Skeletal muscle satellite cell (primary cell): Measurements from ENCODE around the gene TMEM86A. TPM values are rescaled to one million over a fixed set of nuclear protein-coding genes. Genes with fewer than 3 reads are reported as not detected.
"Not testable (repeated sequence)": the region's sequence is repeated elsewhere in the genome, so short reads cannot be mapped to it uniquely, and the experiment has no call there.

Experiments
- H3K27me3 ChIP-seq: 2 replicates; pipeline ENCODE4 v1.7.0; 2013; ENCODE audit warnings: low read length; ENCODE audit not compliant: control insufficient read depth, insufficient read depth
- H3K36me3 ChIP-seq: 2 replicates; pipeline ENCODE4 v1.7.0; 2013; ENCODE audit warnings: mild to moderate bottlenecking, control low read depth, low read length; ENCODE audit not compliant: insufficient read depth
- H3K4me1 ChIP-seq: 2 replicates; pipeline ENCODE4 v1.7.0; 2013; ENCODE audit warnings: low read length; ENCODE audit not compliant: control insufficient read depth, insufficient read depth
- H3K4me2 ChIP-seq: 2 replicates; pipeline ENCODE4 v1.7.0; 2013; ENCODE audit warnings: mild to moderate bottlenecking, low read length
- H3K4me3 ChIP-seq: 2 replicates; pipeline ENCODE4 v1.7.0; 2013; ENCODE audit warnings: low read length
- H3K9ac ChIP-seq: 2 replicates; pipeline ENCODE4 v1.7.0; 2013; ENCODE audit warnings: mild to moderate bottlenecking, low read depth, low read length, moderate library complexity
- H3K9me3 ChIP-seq: replicated peaks from 2 replicates; pipeline ENCODE4 v1.7.0; 2013; ENCODE audit warnings: mild to moderate bottlenecking, control low read depth, low read length
- total RNA-seq: library from RNA; depleted of rRNA; stranded (reverse); fragments of >200 nt; gene quantifications from 2 replicates; pipeline ENCODE4 v1.2.3, GENCODE V29; 2012; rRNA removed

Gene TMEM86A
- total RNA-seq = 0.25 and 0.44 TPM in 2 replicates

DNA sequence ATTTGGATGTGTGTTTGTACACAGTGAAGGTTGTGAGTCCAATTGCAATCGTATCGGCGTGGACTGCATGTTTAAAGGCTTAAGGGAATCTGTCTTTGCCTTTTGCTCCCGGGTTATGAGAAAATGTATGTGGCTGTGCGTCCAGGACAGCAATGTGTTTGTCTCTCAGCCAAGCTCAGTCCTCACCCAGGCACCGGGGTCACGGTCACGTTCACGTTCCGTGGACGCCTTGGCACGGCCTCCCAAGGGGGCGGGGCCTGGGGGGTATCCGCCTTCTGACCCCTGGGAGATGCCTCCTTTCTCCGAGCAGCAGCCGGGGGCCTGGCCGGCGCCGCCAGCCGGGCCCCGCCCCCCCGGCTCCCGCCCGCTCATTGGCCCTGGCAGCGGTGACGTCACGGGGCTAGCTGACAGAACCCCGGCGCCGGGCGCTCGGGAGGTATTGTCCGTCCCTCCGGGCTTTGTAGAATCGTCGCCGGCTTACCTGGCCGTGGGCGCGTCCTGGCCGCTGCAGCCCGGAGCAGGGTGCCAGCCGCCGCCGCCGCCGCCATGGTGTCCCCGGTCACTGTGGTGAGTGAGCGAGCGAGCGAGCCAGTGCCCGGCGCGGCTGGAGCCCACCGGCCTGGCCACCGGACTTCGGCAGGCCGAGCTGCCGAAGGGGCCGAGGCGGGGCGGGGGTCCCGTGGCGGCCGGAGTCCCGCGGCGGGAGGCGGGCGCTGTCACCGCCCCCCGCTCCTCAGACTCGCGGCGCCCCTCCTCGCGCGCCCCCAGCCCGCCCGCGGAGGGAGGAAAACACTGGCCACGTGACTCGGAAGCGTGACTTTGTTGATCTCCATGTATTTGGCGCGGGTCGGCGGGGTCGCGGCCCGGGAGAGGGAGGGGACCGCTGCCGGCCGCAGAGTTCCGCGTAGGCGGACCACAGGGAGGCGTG is at the start of gene TMEM86A:
TMEM86A (plus strand) TSS at position 439 of the 928 bp plus-strand sequence; CDS start at position 547, 108 bp downstream.
- Histone ChIP-seq H3K4me2 (peak within 1 kb of the TSS; percentile 92), H3K4me3 (peak within 1 kb of the TSS; percentile 73), H3K27me3 (peaks cover 31% of the 10 kb centered on the region), H3K9ac (peak within 1 kb of the TSS; percentile 39), H3K36me3 (no peaks in the 10 kb centered on the region), H3K9me3 (no peaks in the 10 kb centered on the region), H3K4me1 (peaks cover 10% of the 10 kb centered on the region)

GRCh38 chr11:18650353-18650752 is 48.2 kb upstream of the TMEM86A start:
- H3K36me3 ChIP-seq = no peaks in the 10 kb centered on the region
- H3K4me1 ChIP-seq = no peaks in the 10 kb centered on the region
- H3K9me3 ChIP-seq = no peaks in the 10 kb centered on the region
- H3K4me3 ChIP-seq = no peak overlapping the region
- no peak overlapping the region for H3K9ac ChIP-seq
- no peak overlapping the region for H3K4me2 ChIP-seq
- no peaks in the 10 kb centered on the region for H3K27me3 ChIP-seq

DNA sequence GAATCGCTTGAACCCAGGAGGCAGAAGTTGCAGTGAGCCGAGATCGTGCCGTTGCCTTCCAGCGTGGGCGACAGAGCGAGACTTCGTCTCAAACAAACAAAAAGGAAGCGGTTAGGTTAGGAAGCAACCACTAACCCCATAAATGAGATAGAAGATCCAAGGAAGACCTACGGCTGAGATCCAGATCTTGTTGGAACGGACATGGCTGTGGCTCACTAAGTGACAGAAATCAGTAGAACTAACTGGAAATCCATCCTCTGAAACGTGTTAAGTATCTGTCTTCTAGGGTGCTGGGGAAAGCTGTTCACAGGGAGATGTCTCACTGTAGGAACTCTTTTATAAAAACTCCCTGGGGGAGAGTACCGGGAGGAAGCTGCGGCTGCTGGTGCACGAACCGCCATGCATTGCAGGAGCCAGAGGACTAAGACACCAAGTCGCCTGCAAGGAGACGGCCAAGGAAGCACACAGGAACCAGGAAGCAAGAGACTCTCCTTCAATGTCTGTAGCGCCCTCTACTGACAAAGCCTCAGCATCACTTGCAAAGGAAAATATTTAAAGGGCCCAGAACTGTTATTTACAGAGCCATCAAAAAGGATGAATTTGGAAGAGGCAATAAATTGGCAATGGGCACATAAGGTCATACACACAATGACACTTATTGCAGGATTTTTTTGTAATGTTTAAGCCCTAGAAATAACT is 47.6 kb upstream of the TMEM86A start:
- H3K27me3 ChIP-seq = no peaks in the 10 kb centered on the region
- no peak overlapping the region for H3K9ac ChIP-seq
- H3K36me3 ChIP-seq = no peaks in the 10 kb centered on the region
- H3K9me3 ChIP-seq = no peaks in the 10 kb centered on the region
- no peak overlapping the region for H3K4me3 ChIP-seq
- no peak overlapping the region for H3K4me2 ChIP-seq
- H3K4me1 ChIP-seq = no peaks in the 10 kb centered on the region

DNA sequence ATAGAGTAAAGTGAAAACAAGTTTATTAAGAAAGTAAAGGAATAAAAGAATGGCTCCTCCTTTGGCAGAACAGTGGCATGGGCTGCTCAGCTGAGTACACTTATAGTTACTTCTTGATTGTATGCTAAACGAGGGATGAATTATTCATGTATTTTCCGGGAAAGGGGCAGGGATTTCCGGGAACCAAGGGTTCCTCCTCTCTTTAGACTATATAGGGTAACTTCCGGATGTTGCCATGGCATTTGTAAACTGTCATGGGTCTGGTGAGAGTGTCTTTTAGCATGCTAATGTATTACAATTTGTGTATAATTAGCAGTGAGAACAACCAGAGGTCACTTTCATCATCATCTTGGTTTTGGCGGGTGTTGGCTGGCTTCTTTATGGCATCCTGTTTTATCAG is 40.9 kb upstream of the TMEM86A start:
- Histone ChIP-seq H3K9me3 (no peaks in the 10 kb centered on the region), H3K9ac (no peak overlapping the region), H3K4me1 (no peaks in the 10 kb centered on the region), H3K36me3 (no peaks in the 10 kb centered on the region), H3K4me3 (no peak overlapping the region), H3K27me3 (peaks cover 3% of the 10 kb centered on the region), H3K4me2 (no peak overlapping the region)

GRCh38 chr11:18665353-18665872 is 33.2 kb upstream of the TMEM86A start:
- not testable (repeated sequence) for H3K4me2 ChIP-seq, H3K9me3 ChIP-seq, H3K4me3 ChIP-seq, H3K36me3 ChIP-seq, H3K4me1 ChIP-seq, H3K9ac ChIP-seq
- peaks cover 16% of the 10 kb centered on the region for H3K27me3 ChIP-seq

- Histone ChIP-seq H3K9ac (no peak overlapping the region), H3K9me3 (no peaks in the 10 kb centered on the region), H3K4me1 (peaks cover 5% of the 10 kb centered on the region), H3K36me3 (no peaks in the 10 kb centered on the region), H3K4me2 (no peak overlapping the region), H3K27me3 (peaks cover 17% of the 10 kb centered on the region), H3K4me3 (no peak overlapping the region)
Measured at GRCh38 chr11:18668131-18668530, 30.4 kb upstream of the TMEM86A start.

DNA sequence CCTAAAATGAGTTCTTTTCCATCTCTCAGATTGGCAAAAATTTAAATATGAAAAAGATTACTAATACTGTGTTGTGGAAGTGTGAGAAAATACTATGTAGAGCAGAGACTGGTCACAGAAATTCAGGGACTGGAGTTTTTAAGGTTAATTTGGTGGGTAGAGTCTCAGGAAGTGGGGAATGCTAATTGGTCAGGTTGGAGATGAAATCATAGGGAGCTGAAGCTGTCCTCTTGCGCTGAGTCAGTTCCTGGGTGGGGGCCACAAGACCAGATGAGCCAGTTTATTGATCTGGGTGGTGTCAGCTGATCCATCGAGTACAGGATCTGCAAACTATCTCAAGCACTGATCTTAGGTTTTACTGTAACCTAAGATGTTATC is 29.4 kb upstream of the TMEM86A start:
- Histone ChIP-seq H3K9ac (no peak overlapping the region), H3K9me3 (no peaks in the 10 kb centered on the region), H3K27me3 (peaks cover 17% of the 10 kb centered on the region), H3K36me3 (no peaks in the 10 kb centered on the region), H3K4me3 (no peak overlapping the region), H3K4me2 (no peak overlapping the region), H3K4me1 (peaks cover 5% of the 10 kb centered on the region)

GRCh38 chr11:18669711-18670110 is 28.9 kb upstream of the TMEM86A start:
- Histone ChIP-seq H3K36me3 (no peaks in the 10 kb centered on the region), H3K9me3 (no peaks in the 10 kb centered on the region), H3K4me1 (peaks cover 5% of the 10 kb centered on the region), H3K4me2 (no peak overlapping the region), H3K9ac (no peak overlapping the region), H3K4me3 (no peak overlapping the region), H3K27me3 (peaks cover 17% of the 10 kb centered on the region)

DNA sequence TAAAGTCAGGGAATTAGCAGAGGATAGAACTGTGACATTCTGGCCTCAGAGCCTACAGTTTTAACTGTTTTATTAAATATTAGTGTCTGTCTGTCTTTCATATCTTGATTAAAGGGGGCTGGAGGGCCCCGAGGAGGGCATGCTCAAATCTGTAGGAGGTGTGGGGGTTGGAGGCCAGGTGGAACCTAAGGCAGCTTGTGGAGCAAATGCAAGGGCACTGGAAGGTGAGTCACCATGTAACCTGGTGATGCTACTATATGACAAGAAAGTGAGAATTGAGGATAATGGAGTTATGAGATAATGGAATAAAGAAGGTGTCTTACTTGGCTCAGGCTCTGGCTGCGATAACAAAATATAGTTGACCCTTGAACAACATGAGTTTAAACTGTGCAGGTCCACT is 27.3 kb upstream of the TMEM86A start:
- Histone ChIP-seq H3K27me3 (peaks cover 4% of the 10 kb centered on the region), H3K9me3 (no peaks in the 10 kb centered on the region), H3K36me3 (no peaks in the 10 kb centered on the region), H3K4me1 (peaks cover 5% of the 10 kb centered on the region), H3K4me2 (no peak overlapping the region), H3K9ac (no peak overlapping the region), H3K4me3 (no peak overlapping the region)

DNA sequence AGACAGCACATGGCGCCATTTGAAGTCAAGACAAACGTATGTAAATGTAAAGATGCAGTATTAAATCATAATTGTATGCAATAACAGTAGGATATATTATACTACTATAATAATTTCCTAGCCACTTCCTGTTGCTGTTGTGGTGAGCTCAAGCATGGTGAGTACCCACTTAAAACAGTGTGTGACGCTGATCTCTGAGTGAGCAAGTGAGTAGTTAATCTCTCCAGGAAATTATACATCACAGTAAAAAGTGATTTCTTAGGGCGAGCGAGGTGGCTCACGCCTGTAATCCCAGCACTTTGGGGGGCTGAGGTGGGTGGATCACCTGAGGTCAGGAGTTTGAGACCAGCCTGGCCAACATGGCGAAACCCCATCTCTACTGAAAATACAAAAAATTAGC is 26.4 kb upstream of the TMEM86A start:
- not testable (repeated sequence) for H3K4me3 ChIP-seq, H3K4me2 ChIP-seq, H3K36me3 ChIP-seq, H3K9ac ChIP-seq, H3K27me3 ChIP-seq, H3K9me3 ChIP-seq, H3K4me1 ChIP-seq

GRCh38 chr11:18676803-18677202 is 21.8 kb upstream of the TMEM86A start:
- no peaks in the 10 kb centered on the region for H3K36me3 ChIP-seq
- no peak overlapping the region for H3K4me3 ChIP-seq
- H3K4me2 ChIP-seq = no peak overlapping the region
- no peaks in the 10 kb centered on the region for H3K27me3 ChIP-seq
- no peaks in the 10 kb centered on the region for H3K4me1 ChIP-seq
- H3K9ac ChIP-seq = no peak overlapping the region
- H3K9me3 ChIP-seq = no peaks in the 10 kb centered on the region
